Measurements from ENCODE around the gene CCDC88A. TPM values are rescaled to one million over a fixed set of nuclear protein-coding genes. Genes with fewer than 3 reads are reported as not detected.

Gene CCDC88A
- total and polyA plus RNA-seq, 2 experiments from 2014 or later: 30.4 to 32.4 TPM

DNA sequence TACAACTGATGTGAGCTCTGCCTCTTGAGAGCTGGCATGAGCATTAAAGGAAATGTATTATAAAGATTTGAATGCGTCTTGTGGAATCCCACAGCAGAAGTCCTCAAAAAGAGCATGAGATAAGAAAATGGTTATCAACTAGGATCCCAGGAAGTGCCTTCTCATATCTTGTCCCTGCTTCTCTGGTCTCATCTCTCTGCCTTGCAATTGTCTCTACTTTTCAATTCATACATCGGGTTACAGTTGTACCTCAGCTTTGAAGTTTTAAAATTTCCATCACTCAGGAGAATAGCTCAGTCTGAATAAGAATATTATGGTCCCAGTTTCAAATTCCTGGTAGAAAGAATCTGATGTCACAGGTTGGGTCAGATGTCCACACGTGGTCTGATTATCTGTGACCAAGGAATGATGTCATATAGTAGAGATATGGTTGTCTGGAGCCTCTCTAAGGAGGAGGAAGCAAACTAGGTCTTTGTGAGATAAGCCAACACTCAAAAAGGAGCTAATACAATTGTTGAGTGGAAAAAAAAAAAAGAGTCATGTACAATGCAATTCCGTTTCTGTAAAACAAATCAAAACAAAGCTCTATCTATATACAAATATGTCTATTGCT lies 21.7 kb upstream of the CCDC88A start:
- no peak overlapping the region for H3K4me3 ChIP-seq
- H3K9ac ChIP-seq: no peak overlapping the region
- H3F3A ChIP-seq (ENCODE audit: insufficient read depth): no peaks in the 10 kb centered on the region
- H3K9me2 ChIP-seq (ENCODE audit: insufficient read depth): no peaks in the 10 kb centered on the region
- 60 to 66% methylated on average over 4 of the region's 4 CpGs for WGBS, 2 experiments (ENCODE audit: low coverage in 1 of 2, low lambda C conversion rate in 2 of 2, missing lambda C conversion rate in 2 of 2)
- no peaks in the 10 kb centered on the region for H3K79me2 ChIP-seq (ENCODE audit: insufficient read depth)
- TF ChIP-seq EZH2phosphoT487 (IDR thresholded peaks at IDR 0.05; ENCODE audit: insufficient read depth, low read depth): no peak
- no peak for TF ChIP-seq EZH2 (IDR thresholded peaks at IDR 0.05; ENCODE audit: insufficient read depth, poor library complexity, severe bottlenecking)
- H3K36me3 ChIP-seq (ENCODE audit: low read depth): no peaks in the 10 kb centered on the region
- no peak overlapping the region for H2AFZ ChIP-seq
- in situ Hi-C loops (cut with MboI): no loop called here
- H3K27ac ChIP-seq: no peak overlapping the region
- no peak overlapping the region for H3K4me2 ChIP-seq (ENCODE audit: unreplicated experiment)
- H3K27me3 ChIP-seq (replicated peaks; ENCODE audit: insufficient read depth): no peaks in the 10 kb centered on the region
- H3K9me3 ChIP-seq (ENCODE audit: low read depth): no peaks in the 10 kb centered on the region
- no peaks in the 10 kb centered on the region for H3K4me1 ChIP-seq (ENCODE audit: insufficient read depth)
- no peak for DNase-seq
- H4K20me1 ChIP-seq (ENCODE audit: insufficient read depth): no peaks in the 10 kb centered on the region

DNA sequence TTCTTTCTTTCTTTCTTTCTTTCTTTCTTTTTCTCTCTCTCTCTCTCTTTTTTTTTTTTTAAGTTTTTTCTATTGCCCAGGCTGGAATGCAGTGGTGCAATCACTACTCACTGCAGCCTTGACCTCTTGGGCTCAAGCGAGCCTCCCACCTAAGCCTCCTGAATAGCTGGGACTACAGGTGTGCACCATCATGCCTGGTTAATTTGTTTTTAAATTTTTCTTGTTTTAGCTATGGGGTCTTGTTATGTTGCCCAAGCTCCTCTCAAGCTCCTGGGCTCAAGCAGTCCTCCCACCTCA lies 19.4 kb upstream of the CCDC88A start:
- TF ChIP-seq EZH2phosphoT487 (IDR thresholded peaks at IDR 0.05; ENCODE audit: insufficient read depth, low read depth): no peak
- TF ChIP-seq EZH2 (IDR thresholded peaks at IDR 0.05; ENCODE audit: insufficient read depth, poor library complexity, severe bottlenecking): no peak
- DNase-seq: no peak
- Histone ChIP-seq H3K9me3 (ENCODE audit: low read depth) (no peaks in the 10 kb centered on the region), H3K4me2 (ENCODE audit: unreplicated experiment) (no peak overlapping the region), H3K9ac (no peak overlapping the region), H3F3A (ENCODE audit: insufficient read depth) (no peaks in the 10 kb centered on the region), H4K20me1 (ENCODE audit: insufficient read depth) (no peaks in the 10 kb centered on the region), H3K4me1 (ENCODE audit: insufficient read depth) (no peaks in the 10 kb centered on the region), H3K9me2 (ENCODE audit: insufficient read depth) (no peaks in the 10 kb centered on the region), H3K27me3 (replicated peaks; ENCODE audit: insufficient read depth) (no peaks in the 10 kb centered on the region), H3K36me3 (ENCODE audit: low read depth) (no peaks in the 10 kb centered on the region), H2AFZ (no peak overlapping the region), H3K4me3 (no peak overlapping the region), H3K27ac (no peak overlapping the region), H3K79me2 (ENCODE audit: insufficient read depth) (no peaks in the 10 kb centered on the region)
- in situ Hi-C loops (cut with MboI): no loop called here
- WGBS, 2 experiments (ENCODE audit: low coverage in 1 of 2, low lambda C conversion rate in 2 of 2, missing lambda C conversion rate in 2 of 2): 87 to 90% methylated on average over 1 of the region's 1 CpG

DNA sequence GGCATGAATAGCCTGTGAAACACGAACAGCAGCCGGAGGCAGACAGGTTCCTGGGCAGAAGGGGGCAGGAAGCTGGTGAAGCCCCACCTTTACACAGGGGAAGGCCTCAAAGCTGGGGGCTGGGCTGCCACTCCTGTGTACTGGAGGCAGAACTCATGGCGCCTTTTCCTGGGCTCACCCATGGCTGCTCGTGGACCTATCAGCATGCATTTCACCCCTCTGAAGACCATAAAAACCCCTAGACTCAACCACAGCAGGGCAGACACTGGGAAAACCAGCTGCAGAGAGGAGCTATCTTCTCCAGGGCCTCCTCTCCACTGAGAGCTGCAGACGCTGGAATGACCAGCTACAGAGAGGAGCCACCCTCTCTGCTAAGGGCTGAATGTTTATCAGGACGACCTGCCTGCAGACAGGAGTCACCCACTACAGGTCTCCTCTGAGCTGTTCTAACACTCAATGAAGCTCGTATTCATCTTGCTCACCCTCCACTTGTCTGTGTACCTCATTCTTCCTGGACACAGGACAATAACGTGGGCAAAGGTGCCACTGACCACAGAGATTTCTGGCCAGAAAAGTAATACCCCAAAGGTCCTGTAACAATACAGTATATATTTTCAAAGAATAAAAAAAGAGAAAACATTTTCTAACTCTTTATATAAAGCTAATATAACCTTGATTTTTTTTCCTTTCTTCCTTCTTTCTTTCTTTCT lies 18.9 kb upstream of the CCDC88A start:
- Histone ChIP-seq H3F3A (ENCODE audit: insufficient read depth) (no peaks in the 10 kb centered on the region), H3K27me3 (replicated peaks; ENCODE audit: insufficient read depth) (no peaks in the 10 kb centered on the region), H3K4me3 (no peak overlapping the region), H3K9ac (no peak overlapping the region), H3K79me2 (ENCODE audit: insufficient read depth) (no peaks in the 10 kb centered on the region), H3K27ac (no peak overlapping the region), H3K9me3 (ENCODE audit: low read depth) (no peaks in the 10 kb centered on the region), H2AFZ (no peak overlapping the region), H3K36me3 (ENCODE audit: low read depth) (no peaks in the 10 kb centered on the region), H3K4me2 (ENCODE audit: unreplicated experiment) (no peak overlapping the region), H3K4me1 (ENCODE audit: insufficient read depth) (no peaks in the 10 kb centered on the region), H3K9me2 (ENCODE audit: insufficient read depth) (no peaks in the 10 kb centered on the region), H4K20me1 (ENCODE audit: insufficient read depth) (no peaks in the 10 kb centered on the region)
- in situ Hi-C loops (cut with MboI): no loop called here
- no peak for DNase-seq
- WGBS, 2 experiments (ENCODE audit: low coverage in 1 of 2, low lambda C conversion rate in 2 of 2, missing lambda C conversion rate in 2 of 2): 54 to 55% methylated on average over 8 of the region's 8 CpGs
- TF ChIP-seq EZH2phosphoT487 (IDR thresholded peaks at IDR 0.05; ENCODE audit: insufficient read depth, low read depth) (no peak), EZH2 (IDR thresholded peaks at IDR 0.05; ENCODE audit: insufficient read depth, poor library complexity, severe bottlenecking) (no peak)

DNA sequence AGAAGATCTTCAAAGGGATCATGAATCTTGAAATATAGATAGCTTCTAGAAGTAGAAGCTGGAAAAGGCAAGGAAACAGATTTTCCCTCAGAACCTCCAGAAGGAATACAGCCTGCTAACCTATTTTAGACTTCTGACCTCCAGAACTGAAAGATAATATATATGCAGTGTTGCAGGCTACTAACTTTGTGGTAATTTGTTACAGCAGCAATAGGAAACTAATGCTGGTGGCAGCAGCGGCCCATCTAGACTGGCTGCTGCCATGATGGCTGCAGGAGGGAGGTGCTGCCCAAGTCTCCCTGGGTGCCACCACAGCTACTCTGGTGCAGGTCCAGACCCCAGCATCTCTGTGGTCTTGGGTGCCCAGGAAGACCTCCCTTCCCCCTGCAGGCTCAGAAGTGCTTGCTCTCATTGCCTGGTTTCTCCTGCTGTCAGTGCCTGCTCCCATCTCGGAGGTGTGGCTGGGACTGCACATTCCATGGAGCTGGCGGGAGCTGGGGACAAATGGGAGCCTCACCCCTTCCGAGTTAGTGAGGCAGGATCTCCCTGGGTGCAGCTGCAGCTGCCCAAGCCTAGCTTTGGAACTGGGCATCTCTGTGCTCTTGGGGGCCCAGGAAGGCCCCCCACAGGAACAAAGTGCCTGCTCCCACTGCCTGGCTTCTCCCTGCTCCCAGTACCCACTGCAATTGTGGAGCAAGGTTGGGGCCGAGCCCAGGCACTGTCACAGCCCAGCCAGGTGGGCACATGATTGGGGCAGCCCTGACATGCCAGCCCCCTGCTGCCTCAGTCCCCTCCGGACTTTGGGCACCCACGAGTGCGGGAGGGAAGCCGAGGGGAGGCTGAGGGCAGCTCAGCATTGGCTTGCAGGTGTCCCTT lies 18.1 kb upstream of the CCDC88A start:
- Histone ChIP-seq H3F3A (ENCODE audit: insufficient read depth) (no peaks in the 10 kb centered on the region), H3K27me3 (replicated peaks; ENCODE audit: insufficient read depth) (no peaks in the 10 kb centered on the region), H3K9me3 (ENCODE audit: low read depth) (no peaks in the 10 kb centered on the region), H3K9me2 (ENCODE audit: insufficient read depth) (no peaks in the 10 kb centered on the region), H2AFZ (no peak overlapping the region), H3K4me1 (ENCODE audit: insufficient read depth) (no peaks in the 10 kb centered on the region), H3K9ac (no peak overlapping the region), H4K20me1 (ENCODE audit: insufficient read depth) (no peaks in the 10 kb centered on the region), H3K79me2 (ENCODE audit: insufficient read depth) (no peaks in the 10 kb centered on the region), H3K36me3 (ENCODE audit: low read depth) (no peaks in the 10 kb centered on the region), H3K4me2 (ENCODE audit: unreplicated experiment) (no peak overlapping the region), H3K4me3 (no peak overlapping the region), H3K27ac (no peak overlapping the region)
- WGBS, 2 experiments (ENCODE audit: low coverage in 1 of 2, low lambda C conversion rate in 2 of 2, missing lambda C conversion rate in 2 of 2): 69 to 72% methylated on average over 9 of the region's 9 CpGs
- no peak for DNase-seq
- in situ Hi-C loops (cut with MboI): no loop called here
- no peak for TF ChIP-seq EZH2phosphoT487 (IDR thresholded peaks at IDR 0.05; ENCODE audit: insufficient read depth, low read depth)
- no peak for TF ChIP-seq EZH2 (IDR thresholded peaks at IDR 0.05; ENCODE audit: insufficient read depth, poor library complexity, severe bottlenecking)
